GM20000 (cell line): Measurements from ENCODE around the gene MRTFB.

Experiments used
- DNase-seq: peaks from one replicate; pipeline ENCODE4 v3.0.0; 2012; ENCODE audit warnings: low spot score
- CTCF ChIP-seq: IDR thresholded peaks from 2 replicates; pipeline ENCODE4 v1.5.1; 2012; ENCODE audit warnings: mild to moderate bottlenecking, control low read depth; ENCODE audit errors: extremely low read depth, missing control alignments

Gene MRTFB

DNA sequence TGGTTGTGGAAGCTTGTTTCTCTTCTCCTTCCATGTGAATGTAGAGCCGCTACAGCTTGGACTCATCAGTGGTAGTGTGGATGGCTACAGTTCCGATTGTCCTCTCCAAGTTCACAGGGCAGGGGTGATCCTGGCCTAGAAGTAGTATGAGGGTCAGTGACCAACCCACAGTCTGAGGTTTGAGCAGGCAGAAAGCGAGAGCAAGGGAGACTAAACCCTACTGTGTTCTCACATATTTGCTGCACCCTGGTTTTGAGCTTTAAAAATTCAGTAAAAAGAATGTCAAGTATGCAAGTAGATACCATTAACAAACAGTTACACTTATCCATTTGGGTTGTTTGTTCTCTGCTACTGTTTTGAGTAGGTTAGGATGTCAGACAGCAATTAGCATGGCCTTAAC is 148.9 kb downstream of the MRTFB start:
- no peak for TF ChIP-seq CTCF
- no peak for DNase-seq

- TF ChIP-seq CTCF, result no peak
- DNase-seq, result no peak
Measured at GRCh38 chr16:14223632-14224031, 152.5 kb downstream of the MRTFB start.

- DNase-seq, result no peak
- no peak for TF ChIP-seq CTCF
Measured at GRCh38 chr16:14225457-14225856, 154.3 kb downstream of the MRTFB start.

- no peak for DNase-seq
- no peak for TF ChIP-seq CTCF
Measured at GRCh38 chr16:14232106-14232864, 161.2 kb downstream of the MRTFB start.

- no peak for TF ChIP-seq CTCF
Measured at GRCh38 chr16:14236401-14236800, 165.3 kb downstream of the MRTFB start.

GRCh38 chr16:14238756-14239155 is 167.6 kb downstream of the MRTFB start:
- TF ChIP-seq CTCF, result no peak
- no peak for DNase-seq

More at GRCh38 chr16:14236401-14236800, 165.3 kb downstream of the MRTFB start:
- no peak for DNase-seq

- TF ChIP-seq CTCF, result no peak
- no peak for DNase-seq
Measured at GRCh38 chr16:14239791-14240190, 168.7 kb downstream of the MRTFB start.
